GM18505 (cell line): ENCODE results near the gene SCYGR1.
"Not testable (repeated sequence)": the region's sequence is repeated elsewhere in the genome, so short reads cannot be mapped to it uniquely, and the experiment has no call there.

Experiments used
- ATAC-seq: cut with Tn5 transposase; IDR thresholded peaks from one replicate; pipeline ENCODE4 v1.9.1; 2021; ENCODE audit not compliant: unreplicated experiment
- POLR2A ChIP-seq: IDR thresholded peaks from 4 replicates; pipeline ENCODE4 v1.6.1; 2011; ENCODE audit warnings: borderline replicate concordance; ENCODE audit not compliant: insufficient read depth, insufficient read length; ENCODE audit errors: extremely low read depth

SCYGR1 gene, protein sequence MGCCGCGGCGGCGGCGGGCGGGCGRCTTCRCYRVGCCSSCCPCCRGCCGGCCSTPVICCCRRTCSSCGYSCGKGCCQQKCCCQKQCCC

GRCh38 chr2:227387583-227387982 is at the start of gene SCYGR1:
TSS of gene SCYGR1 (minus strand) at chr2:227387949. CDS start at chr2:227387949, 0 bp downstream.
- ATAC-seq = not testable (repeated sequence)

GRCh38 chr2:227436436-227437174 is 48.9 kb upstream of the SCYGR1 start:
- no peak for ATAC-seq
- no peak for TF ChIP-seq POLR2A

GRCh38 chr2:227433171-227433570 is 45.4 kb upstream of the SCYGR1 start:
- TF ChIP-seq POLR2A = no peak
- no peak for ATAC-seq

DNA sequence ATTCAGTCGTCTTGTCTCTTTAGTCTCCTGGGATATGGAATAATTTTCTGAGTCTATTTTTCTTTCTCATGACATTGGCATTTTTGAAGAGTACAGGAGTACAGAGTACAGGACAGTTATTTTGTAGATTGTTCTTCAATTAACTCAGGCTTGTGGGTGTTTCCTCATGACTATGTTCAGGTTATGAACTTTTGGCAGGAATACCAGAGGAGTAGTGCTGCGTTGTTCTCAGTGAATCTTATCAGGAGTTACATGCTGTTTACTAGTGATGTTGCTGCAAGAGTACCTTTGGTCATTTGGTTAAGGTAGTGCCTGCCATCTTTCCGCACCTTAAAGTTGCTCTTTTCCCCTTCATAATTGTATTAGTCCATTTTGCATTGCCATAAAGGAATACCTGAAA is 42.9 kb upstream of the SCYGR1 start:
- no peak for TF ChIP-seq POLR2A
- no peak for ATAC-seq

DNA sequence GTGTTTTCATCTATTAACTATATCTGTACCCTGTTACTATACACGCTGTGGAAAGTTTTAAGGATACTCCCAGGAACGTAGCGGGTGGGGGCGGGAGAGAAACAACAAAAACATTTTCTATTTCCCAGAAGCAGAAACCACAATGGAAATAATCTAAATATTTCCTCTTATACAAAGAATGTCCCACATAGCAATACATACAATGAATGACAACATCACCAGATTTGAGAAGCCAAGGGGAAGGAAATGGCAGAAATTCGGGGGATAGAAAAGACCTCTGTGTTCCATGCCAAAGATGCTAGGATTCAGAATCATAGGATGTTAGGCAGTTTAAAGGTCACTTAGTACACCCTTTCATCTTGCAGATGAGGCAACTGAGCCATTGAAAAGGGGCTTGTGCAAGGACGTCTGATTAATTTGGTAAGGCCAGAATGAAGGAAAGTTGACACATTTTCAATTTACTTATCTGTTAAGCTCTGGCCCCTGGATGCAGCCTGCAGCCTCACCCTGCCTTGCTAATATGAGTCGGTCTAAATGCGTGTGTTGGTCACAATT is 41.1 kb upstream of the SCYGR1 start:
- no peak for TF ChIP-seq POLR2A
- no peak for ATAC-seq

DNA sequence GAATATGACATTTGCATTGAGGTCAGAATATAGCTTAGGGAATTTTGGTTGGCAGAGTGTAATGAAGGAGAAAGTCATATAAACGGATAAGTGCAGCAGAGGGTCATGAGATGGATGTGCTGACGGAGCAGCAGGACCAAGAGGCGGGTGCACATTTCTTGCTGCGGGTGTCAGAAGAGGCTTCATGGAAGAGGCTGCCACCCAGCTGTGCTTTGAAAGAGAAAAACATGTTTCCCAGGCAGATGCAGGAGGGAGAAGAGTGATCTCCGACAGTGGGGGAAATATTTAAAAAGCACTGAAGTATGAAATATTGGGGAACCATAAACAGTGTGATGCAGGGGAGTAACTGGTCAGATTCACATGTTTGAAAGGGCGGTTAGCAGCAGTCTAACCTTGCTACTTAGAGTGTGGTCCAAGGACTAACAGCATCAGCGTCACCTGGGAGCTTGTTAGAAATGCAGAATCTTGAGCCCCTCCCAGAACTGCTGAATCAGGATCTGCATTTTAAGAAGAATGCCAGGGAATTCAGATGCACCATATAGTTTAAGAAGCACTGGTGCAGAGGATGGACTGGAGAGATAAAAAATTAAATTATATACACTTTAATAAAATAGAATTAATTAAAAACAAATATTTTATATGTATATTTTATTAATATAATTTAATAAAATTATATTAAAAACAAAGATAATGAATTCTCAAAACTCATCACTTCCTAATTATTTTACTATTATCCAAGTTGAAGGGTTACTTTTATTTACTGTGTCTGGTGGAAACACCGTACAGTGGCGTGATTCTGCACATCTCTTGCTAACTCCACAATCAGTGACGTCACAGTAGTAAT is 36.1 kb upstream of the SCYGR1 start:
- no peak for ATAC-seq

GRCh38 chr2:227420087-227421052 is 32.6 kb upstream of the SCYGR1 start:
- no peak for TF ChIP-seq POLR2A
- ATAC-seq = no peak

More for the DNA sequence above, 36.1 kb upstream of the SCYGR1 start:
- no peak for TF ChIP-seq POLR2A

- no peak for ATAC-seq
- TF ChIP-seq POLR2A = no peak
Measured at GRCh38 chr2:227416701-227417100, 29.0 kb upstream of the SCYGR1 start.

DNA sequence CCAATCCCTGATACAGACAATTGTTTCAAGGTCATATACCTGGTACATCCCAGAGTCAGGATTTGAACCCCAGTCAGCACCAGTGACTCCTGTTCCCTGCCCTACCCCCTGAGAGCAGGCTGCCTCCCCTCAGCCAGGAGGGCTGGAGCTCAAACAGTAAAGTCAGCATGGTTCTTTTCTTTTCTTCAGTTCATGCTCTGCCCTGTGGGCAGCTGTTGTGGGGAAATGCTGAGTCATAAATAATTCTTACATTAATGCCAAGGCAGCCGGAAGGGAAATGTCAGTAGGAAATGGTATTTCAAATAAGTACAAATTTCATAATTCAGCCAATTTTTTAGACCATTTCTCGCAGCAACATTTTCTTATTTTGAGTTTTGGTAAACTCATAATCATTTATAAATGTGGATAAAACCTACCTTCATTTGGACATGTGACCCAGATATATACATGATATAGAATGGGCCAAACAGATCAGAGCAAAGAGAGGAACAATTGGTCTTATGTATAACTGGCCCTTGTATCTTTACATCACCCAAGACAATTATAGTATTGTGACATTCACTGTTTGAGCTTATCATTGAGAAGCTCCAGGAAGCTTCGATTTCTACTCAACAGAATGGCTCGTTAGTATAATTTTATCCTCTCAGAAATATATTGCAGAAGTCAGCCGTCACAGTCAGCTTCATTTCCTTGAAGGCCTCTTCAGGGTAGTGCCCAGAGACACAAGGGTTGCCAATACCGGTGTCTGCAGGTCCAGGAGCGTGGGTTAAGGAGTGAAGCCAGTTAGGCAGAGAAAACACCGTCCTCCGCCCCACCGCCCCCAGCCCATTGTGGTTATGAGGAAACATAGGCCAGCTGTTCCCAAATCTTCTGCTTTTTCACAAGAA is 28.0 kb upstream of the SCYGR1 start:
- TF ChIP-seq POLR2A = no peak
- ATAC-seq = no peak

DNA sequence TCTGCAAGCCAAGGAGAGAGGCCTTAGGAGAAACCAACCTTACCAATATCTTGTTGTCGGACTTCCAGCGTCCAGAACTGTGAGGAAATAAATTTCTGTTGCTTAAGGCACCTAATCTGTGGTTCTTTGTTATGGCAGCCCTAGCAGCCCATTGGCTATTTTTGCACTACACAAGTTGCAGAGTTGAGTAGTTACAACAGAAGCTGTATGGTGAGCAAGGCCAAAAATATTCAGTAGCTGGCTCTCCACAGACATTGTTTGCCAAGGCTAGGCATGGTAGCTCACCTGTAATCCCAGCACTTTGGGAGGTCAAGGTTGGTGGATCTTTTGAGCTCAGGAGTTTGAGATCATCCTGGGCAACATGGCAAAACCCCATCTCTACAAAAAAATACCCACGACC is 27.1 kb upstream of the SCYGR1 start:
- no peak for ATAC-seq
- TF ChIP-seq POLR2A = no peak

GRCh38 chr2:227413371-227413770 is 25.6 kb upstream of the SCYGR1 start:
- ATAC-seq = no peak
- TF ChIP-seq POLR2A = no peak

GRCh38 chr2:227412877-227413276 is 25.1 kb upstream of the SCYGR1 start:
- TF ChIP-seq POLR2A = no peak

More at GRCh38 chr2:227412877-227413276, 25.1 kb upstream of the SCYGR1 start:
- no peak for ATAC-seq
